K562 (cell line): ENCODE data around the gene IGSF3. TPM values are rescaled to one million over a fixed set of nuclear protein-coding genes. Genes with fewer than 3 reads are reported as not detected.
A peak's percentile ranks its signal among the peaks of the same experiment; 100 is the strongest.

Source experiments
- ATAC-seq: fragments of 200-7000 bp; cut with Tn5 transposase; 3 replicates; pipeline ENCODE4 v1.9.1; 2020; ENCODE audit warnings: moderate library complexity
- BruUV-seq: library from RNA; stranded (reverse); fragments of 400-500 nt; replicated peaks from 2 replicates; lab custom pipeline; 2021; lab: Mats Ljungman, UMichigan
- CTCF ChIA-PET: fragments of 300-600 bp; formaldehyde crosslinking; extraction: SDS; loops from one replicate; lab custom pipeline; 2021; ENCODE audit warnings: low intra/inter-chr PET ratio; lab: Yijun Ruan, JAX
- POLR2A ChIA-PET: fragments of 300-600, 350-650 bp; sonication (Branson Sonifier 250); formaldehyde crosslinking; extraction: SDS; loops from one replicate; lab custom pipeline; 2021; ENCODE audit warnings: antibody characterized with exemption, inconsistent platforms; lab: Yijun Ruan, JAX
- DNase-seq, 4 experiments: peaks; one replicate each; pipeline versions ENCODE4 v3.0.0 to v3.0.0-alpha.2; 2011 to 2018; ENCODE audit warnings: low spot score in 3 of 4, mixed read lengths in 3 of 4; ENCODE audit errors: extremely low read depth in 1 of 4
- FAIRE-seq: peaks from 2 replicates; lab custom pipeline; 2011; peaks lifted over from hg19 to GRCh38; lab: Jason Lieb, UNC
- H2AFZ ChIP-seq: 2 replicates; pipeline ENCODE4 v1.6.0; 2011; ENCODE audit warnings: low read depth, low read length, control low read depth, inconsistent platforms
- H3K27ac ChIP-seq: fragments of 200-600 bp; 3 replicates; pipeline ENCODE4 v1.8.0; 2011; ENCODE audit warnings: low read depth, mild to moderate bottlenecking, control low read depth, inconsistent platforms, low read length, moderate library complexity, mixed read lengths; ENCODE audit errors: extremely low read depth
- H3K27me3 ChIP-seq, 2 experiments: fragments of 300-600 bp in 1 of 2; 2 replicates in 1 of 2; 3 replicates in 1 of 2; pipeline versions ENCODE4 v1.6.0 to v1.8.0; 2011; ENCODE audit warnings: inconsistent platforms in 2 of 2, low read length in 2 of 2, mild to moderate bottlenecking in 1 of 2, mixed read lengths in 1 of 2, moderate library complexity in 1 of 2; ENCODE audit not compliant: control insufficient read depth in 2 of 2, insufficient read depth in 2 of 2
- H3K36me3 ChIP-seq: fragments of 300-600 bp; 3 replicates; pipeline ENCODE4 v1.8.0; 2011; ENCODE audit warnings: mild to moderate bottlenecking, low read length, inconsistent platforms; ENCODE audit not compliant: control insufficient read depth, insufficient read depth
- H3K4me1 ChIP-seq, 2 experiments: fragments of 200-600 bp in 1 of 2; replicated peaks in 1 of 2; 2 replicates in 1 of 2; 3 replicates in 1 of 2; pipeline versions ENCODE4 v1.5.1 to v1.8.0; 2011; ENCODE audit warnings: inconsistent platforms in 2 of 2, low read length in 2 of 2, mild to moderate bottlenecking in 1 of 2, mixed read lengths in 1 of 2, moderate library complexity in 1 of 2; ENCODE audit not compliant: control insufficient read depth in 2 of 2, insufficient read depth in 2 of 2
- H3K4me2 ChIP-seq: 2 replicates; pipeline ENCODE4 v1.6.1; 2011; ENCODE audit warnings: low read length, control low read depth, inconsistent platforms, mixed read lengths; ENCODE audit not compliant: insufficient read depth
- H3K4me3 ChIP-seq: fragments of 200-600 bp; sonication (generic), shearing (Covaris generic); 2 replicates; pipeline ENCODE4 v1.5.1; 2016; ENCODE audit warnings: control low read depth, inconsistent platforms
- H3K79me2 ChIP-seq: fragments of 200-600 bp; 3 replicates; pipeline ENCODE4 v1.8.0; 2011; ENCODE audit warnings: low read length, inconsistent platforms; ENCODE audit not compliant: control insufficient read depth, insufficient read depth
- H3K9ac ChIP-seq, 2 experiments: 2 replicates each; pipeline versions ENCODE4 v1.6.0 to v1.6.1; 2011; ENCODE audit warnings: low read depth in 2 of 2, low read length in 2 of 2, control low read depth in 1 of 2, inconsistent platforms in 1 of 2, mild to moderate bottlenecking in 1 of 2, mixed read lengths in 1 of 2; ENCODE audit not compliant: insufficient read depth in 1 of 2
- H3K9me1 ChIP-seq: one replicate; pipeline ENCODE4 v1.6.0; 2011; ENCODE audit warnings: inconsistent platforms, mild to moderate bottlenecking, low read length, moderate library complexity; ENCODE audit not compliant: control insufficient read depth, insufficient read depth
- H3K9me3 ChIP-seq: replicated peaks from 2 replicates; pipeline ENCODE4 v1.5.1; 2011; ENCODE audit warnings: low read depth, low read length, inconsistent platforms; ENCODE audit not compliant: control insufficient read depth, insufficient read depth
- H4K20me1 ChIP-seq: replicated peaks from 2 replicates; pipeline ENCODE4 v1.6.1; 2011; ENCODE audit warnings: low read length, inconsistent platforms, mixed read lengths; ENCODE audit not compliant: control insufficient read depth, insufficient read depth
- CHAMP1 ChIP-seq: fragments of 450-650 bp; IDR thresholded peaks from 2 replicates; pipeline ENCODE4 v1.6.1; 2016; ENCODE audit warnings: mild to moderate bottlenecking
- E2F5 ChIP-seq: sonication (generic); formaldehyde crosslinking; IDR thresholded peaks from 2 replicates; pipeline ENCODE4 v1.8.0; 2022; ENCODE audit warnings: mild to moderate bottlenecking, missing genetic modification reagents
- EHMT2 ChIP-seq: fragments of 450-650 bp; IDR thresholded peaks from 2 replicates; pipeline ENCODE4 v1.6.1; 2018; ENCODE audit warnings: antibody characterized with exemption
- ETV1 ChIP-seq: fragments of 450-650 bp; conservative IDR thresholded peaks from 2 replicates; pipeline ENCODE4 v1.6.1; 2016; ENCODE audit warnings: missing genetic modification characterization, control low read depth, low read depth, missing compliant biosample characterization
- NCOR1 ChIP-seq: fragments of 450-650 bp; IDR thresholded peaks from 2 replicates; pipeline ENCODE4 v1.6.1; 2016; ENCODE audit warnings: mild to moderate bottlenecking, moderate library complexity
- RBM25 ChIP-seq: fragments of 200-400 bp; formaldehyde crosslinking; IDR thresholded peaks from 2 replicates; pipeline ENCODE4 v1.6.1; 2018; ENCODE audit warnings: low read length, low read depth, moderate library complexity; ENCODE audit not compliant: severe bottlenecking
- STAT6 ChIP-seq: sonication (generic); formaldehyde crosslinking; IDR thresholded peaks from 2 replicates; pipeline ENCODE4 v1.8.1; 2023; ENCODE audit warnings: mild to moderate bottlenecking, missing genetic modification reagents
- TCF7 ChIP-seq: sonication (generic); IDR thresholded peaks from 2 replicates; pipeline ENCODE4 v1.6.1; 2016; ENCODE audit warnings: antibody characterized with exemption, borderline replicate concordance
- ZNF140 ChIP-seq: fragments of 250-450 bp; sonication (Bioruptor Pico); IDR thresholded peaks from 2 replicates; pipeline ENCODE4 v1.8.0; 2021; ENCODE audit warnings: moderate library complexity, mild to moderate bottlenecking, inconsistent platforms
- ZNF253 ChIP-seq: fragments of 250-450 bp; sonication (Bioruptor Pico); conservative IDR thresholded peaks from 2 replicates; pipeline ENCODE4 v1.6.1; 2021; ENCODE audit warnings: mild to moderate bottlenecking
- ZNF584 ChIP-seq: fragments of 200-800 bp; sonication (Bioruptor generic); IDR thresholded peaks from 2 replicates; pipeline ENCODE4 v1.6.1; 2016; ENCODE audit warnings: low read depth, mild to moderate bottlenecking, missing genetic modification characterization, missing compliant biosample characterization
- ZNF76 ChIP-seq: fragments of 250-450 bp; sonication (Bioruptor Pico); IDR thresholded peaks from 2 replicates; pipeline ENCODE4 v1.4.0; 2020; ENCODE audit warnings: mild to moderate bottlenecking, moderate library complexity, borderline replicate concordance
- ZNF79 ChIP-seq: fragments of 250-450 bp; sonication (Bioruptor Pico); IDR thresholded peaks from 2 replicates; pipeline ENCODE4 v1.4.0; 2020; ENCODE audit warnings: low read depth, mild to moderate bottlenecking, moderate library complexity
- WGBS: fragments of 100-300 bp; shearing (Covaris generic); methylation state at CpG from one replicate; pipeline ENCODE4 v1.1.6; 2016; ENCODE audit warnings: low coverage, mixed read lengths; ENCODE audit not compliant: insufficient coverage; ENCODE audit errors: missing lambda C conversion rate; 5-methylcytosine and 5-hydroxymethylcytosine counted together
- in situ Hi-C: fragments of 300-500 bp; cut with MboI; formaldehyde crosslinking; loops from 4 replicates; pipeline ENCODE4 v1.15.0; 2018; ENCODE audit warnings: inconsistent platforms, mixed read lengths
- intact Hi-C: fragments of 100-400 bp; cut with micrococcal nuclease; formaldehyde crosslinking; loops from 2 replicates; pipeline ENCODE4 v1.14.2; 2022
- polyA plus RNA-seq, 8 experiments: library from polyadenylated mRNA; depleted of rRNA in 4 of 8; stranded (reverse) in 5 of 8; unstranded in 3 of 8; fragments of >200 nt; fragmentation: Nextera tagmentation in 2 of 8; fragmentation: Illumina TruSeq in 1 of 8; extraction: Ambion mirVana in 2 of 8; extraction: Trizol in 1 of 8; gene quantifications; 2 replicates each; pipeline versions ENCODE4 v1.2.1 to v1.2.3, GENCODE V29; 2011 to 2014; ENCODE audit warnings: inconsistent platforms in 1 of 8, missing spikeins in 1 of 8
- total RNA-seq, 7 experiments: library from RNA; depleted of rRNA in 6 of 7; stranded (reverse); fragments of >200 nt in 6 of 7; fragmentation: Illumina TruSeq in 2 of 7; extraction: Trizol in 2 of 7; gene quantifications; 2 replicates each; pipeline versions ENCODE4 v1.2.1 to v1.2.3, GENCODE V29; 2011 to 2021; ENCODE audit warnings: low replicate concordance in 1 of 7

The IGSF3 gene
- total and polyA plus RNA-seq, 9 of the 15 experiments (the other 6 are each of a cell fraction or from before 2014, with no cell fraction given) = 1.1 to 15.0 (median 8.3) TPM

- Histone ChIP-seq H3K9me3 (no peaks in the 10 kb centered on the region), H2AFZ (peak overlapping the region; percentile 79), H3K27ac (peak overlapping the region; percentile 39), H3K36me3 (no peaks in the 10 kb centered on the region), H3K79me2 (peaks cover 25% of the 10 kb centered on the region), H3K9ac (peak overlapping the region; percentile 20 to 34; a peak in 3 of 4 replicates), H3K4me3 (no peak overlapping the region), H4K20me1 (peaks cover 13% of the 10 kb centered on the region; the same call in 1 of the 2 replicates), H3K4me2 (peak overlapping the region; percentile 92), H3K4me1 (peaks cover 45 to 47% of the 10 kb centered on the region in 2 experiments), H3K27me3 (no peaks in the 10 kb centered on the region), H3K9me1 (no peaks in the 10 kb centered on the region)
- FAIRE-seq (peak; percentile 91), DNase-seq (peak; percentile 83 to 88 (median 85)), ATAC-seq (peak; percentile 31)
- WGBS = 4% methylated on average over 7 of the region's 7 CpGs
- ChIA-PET CTCF (interaction anchor here (0.8 to 2.7 kb wide), 5 partner anchors 23 to 711 kb away, joined by 3 to 8 read pairs (median 5); no protein-coding TSS in a partner anchor), POLR2A (interaction anchor here (0.6 to 1.3 kb wide), 10 partner anchors 9 to 483 kb away, joined by 3 to 5 read pairs (median 3); partner anchors contain the start of gene IGSF3)
- in situ Hi-C loops = no loop called here
- BruUV-seq = no TSS peak
- intact Hi-C loops = loop anchor here (1.0 to 10.0 kb wide), 8 partner anchors 23 to 551 kb away; partner anchors contain the start of gene TRIM45
- 0 out of 2 replicates have a peak, but pooled peaks have one; percentile 37 for TF ChIP-seq CHAMP1
- no peak for TF ChIP-seq ZNF79 (CRISPR knock-in tag)
- peak; percentile 57; the same call in 1 of the 2 replicates for TF ChIP-seq ZNF584
- TF ChIP-seq STAT6 = 0 out of 2 replicates have a peak, but pooled peaks have one; percentile 40
- no peak for TF ChIP-seq E2F5 (CRISPR knock-in tag)
- no peak for TF ChIP-seq ZNF76 (CRISPR knock-in tag)
- peak; percentile 27 for TF ChIP-seq RBM25
- TF ChIP-seq EHMT2 = peak; percentile 78
- no peak for TF ChIP-seq ZNF140 (CRISPR knock-in tag)
- no peak for TF ChIP-seq ETV1 (tag)
- no peak for TF ChIP-seq TCF7
- peak; percentile 79 for TF ChIP-seq NCOR1
- TF ChIP-seq ZNF253 (CRISPR knock-in tag) = no peak
These were observed 94.0 kb downstream of the IGSF3 start for GRCh38 chr1:116573431-116574095.
